ENCODE results near the gene C1S. TPM values are rescaled to one million over a fixed set of nuclear protein-coding genes. Genes with fewer than 3 reads are reported as not detected.

The C1S gene
- total RNA-seq, 1 experiment from 2014 or later, result 15.3 TPM

Other genes starting within 250 kb of the C1S start
- 1.8 and 2.5 TPM in 2 replicates for gene GPR162, start 238.9 kb upstream of the C1S start, total RNA-seq (2014; rRNA removed; shearing (Covaris generic))
- gene P3H3, start 232.3 kb upstream of the C1S start, total RNA-seq (2014; rRNA removed; shearing (Covaris generic)), result 26.9 and 27.3 TPM in 2 replicates
- gene GNB3, start 219.8 kb upstream of the C1S start, total RNA-seq (2014; rRNA removed; shearing (Covaris generic)), result 0.10 and 0.72 TPM in 2 replicates
- 171 and 198 TPM in 2 replicates for gene CDCA3, start 209.4 kb upstream of the C1S start, total RNA-seq (2014; rRNA removed; shearing (Covaris generic))
- 61.4 and 62.7 TPM in 2 replicates for gene USP5, start 208.6 kb upstream of the C1S start, total RNA-seq (2014; rRNA removed; shearing (Covaris generic))
- gene TPI1, start 193.2 kb upstream of the C1S start, total RNA-seq (2014; rRNA removed; shearing (Covaris generic)), result 2,274 and 2,388 TPM in 2 replicates
- 3.5 and 4.2 TPM in 2 replicates for gene SPSB2, start 187.4 kb upstream of the C1S start, total RNA-seq (2014; rRNA removed; shearing (Covaris generic))
- gene LRRC23, start 155.9 kb upstream of the C1S start, total RNA-seq (2014; rRNA removed; shearing (Covaris generic)), result 4.9 and 5.4 TPM in 2 replicates
- 28.6 and 29.0 TPM in 2 replicates for gene ENO2, start 146.1 kb upstream of the C1S start, total RNA-seq (2014; rRNA removed; shearing (Covaris generic))
- gene ATN1, start 132.8 kb upstream of the C1S start, total RNA-seq (2014; rRNA removed; shearing (Covaris generic)), result 3.8 and 6.1 TPM in 2 replicates
- not detected in 2 replicates for gene RNU7-1, start 116.9 kb upstream of the C1S start, total RNA-seq (2014; rRNA removed; shearing (Covaris generic))
- gene C12orf57, start 116.7 kb upstream of the C1S start, total RNA-seq (2014; rRNA removed; shearing (Covaris generic)), result 245 and 274 TPM in 2 replicates
- gene PTPN6, start 109.4 kb upstream of the C1S start, total RNA-seq (2014; rRNA removed; shearing (Covaris generic)), result 0.24 TPM in 1 of 2 replicates, not detected in the other
- 263 and 303 TPM in 2 replicates for gene PHB2, start 90.1 kb upstream of the C1S start, total RNA-seq (2014; rRNA removed; shearing (Covaris generic))
- 68.5 and 72.8 TPM in 2 replicates for gene EMG1, start 89.8 kb upstream of the C1S start, total RNA-seq (2014; rRNA removed; shearing (Covaris generic))
- gene LPCAT3, start 42.2 kb upstream of the C1S start, total RNA-seq (2014; rRNA removed; shearing (Covaris generic)), result 14.8 and 15.5 TPM in 2 replicates
- 20.4 and 29.3 TPM in 2 replicates for gene C1R, start 31.7 kb downstream of the C1S start, total RNA-seq (2014; rRNA removed; shearing (Covaris generic))
- 7.1 and 9.0 TPM in 2 replicates for gene C1RL, start 48.5 kb downstream of the C1S start, total RNA-seq (2014; rRNA removed; shearing (Covaris generic))
- gene RBP5, start 68.2 kb downstream of the C1S start, total RNA-seq (2014; rRNA removed; shearing (Covaris generic)), result not detected in 2 replicates
- gene CLSTN3, start 69.7 kb downstream of the C1S start, total RNA-seq (2014; rRNA removed; shearing (Covaris generic)), result 4.5 and 7.3 TPM in 2 replicates
- 16.1 and 17.7 TPM in 2 replicates for gene PEX5, start 129.0 kb downstream of the C1S start, total RNA-seq (2014; rRNA removed; shearing (Covaris generic))
- not detected in 2 replicates for gene ACSM4, start 243.4 kb downstream of the C1S start, total RNA-seq (2014; rRNA removed; shearing (Covaris generic))